HG03460 (cell line): Measurements from ENCODE around the gene SLC22A1.
"Not testable (repeated sequence)": the region's sequence is repeated elsewhere in the genome, so short reads cannot be mapped to it uniquely, and the experiment has no call there.

Source experiments
- ATAC-seq: cut with Tn5 transposase; IDR thresholded peaks from one replicate; pipeline ENCODE4 v1.9.1; 2021; ENCODE audit not compliant: unreplicated experiment

Gene SLC22A1

DNA sequence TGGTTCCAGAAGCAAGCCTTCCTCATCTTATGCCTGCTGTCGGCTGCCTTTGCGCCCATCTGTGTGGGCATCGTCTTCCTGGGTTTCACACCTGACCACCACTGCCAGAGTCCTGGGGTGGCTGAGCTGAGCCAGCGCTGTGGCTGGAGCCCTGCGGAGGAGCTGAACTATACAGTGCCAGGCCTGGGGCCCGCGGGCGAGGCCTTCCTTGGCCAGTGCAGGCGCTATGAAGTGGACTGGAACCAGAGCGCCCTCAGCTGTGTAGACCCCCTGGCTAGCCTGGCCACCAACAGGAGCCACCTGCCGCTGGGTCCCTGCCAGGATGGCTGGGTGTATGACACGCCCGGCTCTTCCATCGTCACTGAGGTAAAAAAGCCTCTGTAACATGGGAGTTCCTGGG, 366 bp downstream of the SLC22A1 start:
- no peak for ATAC-seq

DNA sequence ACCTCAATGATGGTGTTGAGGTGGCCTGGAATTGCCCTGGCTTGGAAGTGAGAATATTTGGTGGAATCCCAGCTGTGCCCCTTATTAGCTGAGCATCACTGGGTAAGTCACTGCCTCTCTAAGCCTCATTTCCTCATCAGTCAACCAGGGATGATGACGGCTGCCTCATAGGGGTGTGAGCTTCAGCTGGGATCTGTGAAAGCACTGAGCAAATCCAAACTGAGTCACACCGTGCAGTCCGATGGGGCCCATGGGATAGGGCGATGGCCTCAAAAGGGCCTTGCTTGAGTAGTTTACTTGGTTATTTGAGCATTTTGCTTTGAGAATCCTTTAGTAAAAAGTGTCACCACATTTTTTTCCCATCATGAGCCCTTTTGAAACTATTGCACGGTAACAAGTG, 1.1 kb downstream of the SLC22A1 start:
- ATAC-seq, result no peak

DNA sequence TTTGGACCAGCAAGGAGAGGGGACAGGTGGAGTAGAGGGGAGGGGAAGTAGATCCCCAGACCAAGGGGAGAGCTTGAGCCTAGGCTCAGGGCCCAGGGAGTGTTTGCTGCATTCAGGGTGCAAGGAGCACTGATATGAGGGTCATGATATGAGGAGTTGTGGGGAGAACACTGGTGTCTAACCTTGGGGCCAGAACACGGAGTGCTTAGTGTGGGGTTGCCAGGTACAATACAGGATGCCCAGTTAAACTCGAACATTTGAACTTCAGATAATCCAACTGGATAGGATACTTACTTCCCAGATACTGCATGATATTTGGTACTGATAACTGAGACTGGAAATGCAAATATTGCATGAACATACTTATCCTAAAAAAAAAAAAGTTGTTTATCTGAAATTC, 2.4 kb downstream of the SLC22A1 start:
- ATAC-seq, result no peak

DNA sequence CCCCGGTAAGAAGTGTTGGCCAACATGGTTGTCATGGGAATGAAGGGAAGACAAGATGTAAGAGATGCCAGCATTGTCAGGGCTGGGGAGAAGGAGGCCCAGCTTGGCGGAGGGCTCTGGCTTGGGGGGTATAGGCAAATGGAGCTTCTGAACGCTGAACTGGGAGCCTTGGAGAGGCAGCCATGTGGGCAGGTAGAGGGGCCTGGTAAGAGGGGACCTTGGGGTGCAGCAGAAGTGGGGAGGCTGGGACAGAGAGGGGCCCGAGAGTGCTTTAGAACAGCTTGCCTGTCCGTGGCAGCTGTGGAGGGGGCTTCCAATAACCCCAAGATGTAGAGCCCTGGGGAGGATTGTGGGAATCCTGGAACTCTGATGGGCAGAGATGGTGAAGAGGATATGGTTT, 3.0 kb downstream of the SLC22A1 start:
- no peak for ATAC-seq

DNA sequence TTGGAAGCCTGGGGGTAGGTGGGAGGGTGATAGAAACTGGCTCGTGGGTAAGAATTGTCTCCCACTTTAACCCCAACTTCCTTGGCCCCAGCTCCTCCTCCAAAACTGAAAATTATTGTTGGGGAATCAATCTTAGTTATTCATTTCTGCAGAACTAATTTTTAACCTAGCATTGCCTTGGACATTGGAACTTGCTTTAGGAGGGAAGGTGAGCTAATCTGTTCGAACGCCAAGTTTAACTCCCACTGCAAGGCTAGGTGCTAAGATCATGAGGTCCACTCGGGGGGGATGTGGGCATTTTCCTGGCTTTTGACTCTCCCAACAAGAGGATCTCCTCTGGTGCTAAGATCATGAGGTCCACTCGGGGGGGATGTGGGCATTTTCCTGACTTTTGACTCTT, 3.5 kb downstream of the SLC22A1 start:
- ATAC-seq, result not testable (repeated sequence)

DNA sequence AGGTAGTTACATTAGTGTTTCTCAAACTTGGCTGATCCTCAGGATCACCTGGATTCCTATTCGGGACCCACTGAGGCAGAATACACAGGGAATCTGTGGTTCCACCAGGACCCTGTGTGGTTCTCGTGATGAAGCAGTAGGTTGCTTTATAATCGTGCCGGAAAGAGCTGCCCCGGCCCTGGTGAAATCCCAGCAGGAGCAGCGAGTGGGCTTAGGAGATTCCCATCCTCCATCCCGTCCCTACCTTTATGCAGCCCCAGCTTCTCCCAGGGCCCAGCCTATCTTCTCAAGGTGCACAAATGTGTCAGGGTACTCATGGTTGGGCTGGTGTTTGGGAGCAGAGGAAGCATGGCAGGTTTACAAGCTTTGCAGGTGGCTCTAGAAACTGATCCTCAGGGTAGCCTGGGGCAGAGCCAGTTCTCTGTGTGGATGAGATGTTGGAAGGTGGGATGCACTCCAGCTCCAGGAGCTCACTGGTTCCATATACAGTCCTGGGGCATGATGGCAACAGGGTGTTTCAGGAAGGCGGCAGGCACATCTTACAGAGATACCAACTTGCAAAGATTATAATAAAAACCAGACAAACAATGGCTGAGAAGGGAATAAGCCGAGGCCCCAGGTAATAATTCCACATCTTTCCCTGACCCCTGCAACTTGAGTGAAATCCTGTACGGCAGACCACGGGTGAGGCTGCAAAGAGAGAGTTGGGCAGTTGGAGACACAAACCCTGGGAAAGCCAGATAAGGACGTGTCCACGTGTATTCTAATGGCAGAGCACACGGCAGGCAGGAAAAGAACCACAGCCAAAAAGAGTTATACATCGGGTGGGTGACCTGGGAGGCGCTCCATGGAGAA, 5.9 kb downstream of the SLC22A1 start:
- no peak for ATAC-seq

DNA sequence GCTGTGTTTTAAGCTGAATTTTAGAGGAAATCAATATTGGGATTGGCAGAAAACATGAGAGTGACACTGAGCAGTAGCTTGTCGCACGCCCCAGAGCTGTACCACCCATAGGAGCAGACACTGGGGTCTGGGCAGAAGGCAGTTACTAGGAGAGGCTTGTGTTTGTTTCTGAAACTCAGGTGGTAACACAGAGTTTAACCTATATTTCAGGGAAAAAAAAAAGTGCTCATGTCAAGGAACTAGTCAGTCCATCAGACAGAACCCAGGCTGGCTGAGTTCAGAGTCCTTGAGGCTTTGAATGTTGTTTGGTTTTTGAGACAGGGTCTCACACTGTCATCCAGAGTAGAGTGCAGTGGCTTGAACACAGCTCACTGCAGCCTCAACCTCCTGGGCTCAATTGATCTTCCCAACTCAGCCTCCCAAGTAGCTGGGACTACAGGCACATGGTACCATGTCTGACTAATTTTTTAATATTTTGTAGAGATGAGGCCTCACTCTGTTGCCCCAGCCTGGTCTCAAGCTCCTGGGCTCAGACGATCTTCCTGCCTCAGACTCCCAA, 6.6 kb downstream of the SLC22A1 start:
- no peak for ATAC-seq

DNA sequence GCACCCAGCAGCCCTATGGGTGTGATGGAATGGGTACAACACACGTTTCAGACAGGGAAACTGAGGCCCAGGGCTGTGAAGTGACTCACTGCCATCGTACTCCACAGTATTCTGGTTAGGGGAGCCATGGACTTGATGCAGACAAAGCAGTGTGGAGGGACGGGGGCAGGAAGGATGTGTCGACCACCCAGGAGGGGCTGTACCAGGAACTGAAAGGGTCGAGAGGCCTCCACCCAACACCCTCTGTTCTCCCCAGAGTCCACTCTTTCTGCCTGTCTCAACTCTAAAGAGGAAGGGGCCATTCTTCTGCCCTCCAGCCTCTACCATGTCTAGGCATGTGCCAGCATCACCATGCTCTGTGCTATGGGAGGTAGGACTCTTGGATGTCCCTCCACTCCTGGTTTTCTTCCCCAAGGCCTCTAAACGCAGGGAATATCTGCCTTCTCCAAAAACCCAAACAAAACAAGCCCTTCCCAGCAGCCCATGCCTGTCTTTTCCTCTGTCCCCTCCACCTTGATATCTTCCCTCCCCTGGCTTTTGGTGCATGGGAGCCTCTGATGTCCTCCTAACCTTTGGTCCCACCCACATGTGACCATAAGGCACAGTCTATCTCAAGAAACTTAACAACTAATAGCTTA, 7.4 kb downstream of the SLC22A1 start:
- no peak for ATAC-seq

DNA sequence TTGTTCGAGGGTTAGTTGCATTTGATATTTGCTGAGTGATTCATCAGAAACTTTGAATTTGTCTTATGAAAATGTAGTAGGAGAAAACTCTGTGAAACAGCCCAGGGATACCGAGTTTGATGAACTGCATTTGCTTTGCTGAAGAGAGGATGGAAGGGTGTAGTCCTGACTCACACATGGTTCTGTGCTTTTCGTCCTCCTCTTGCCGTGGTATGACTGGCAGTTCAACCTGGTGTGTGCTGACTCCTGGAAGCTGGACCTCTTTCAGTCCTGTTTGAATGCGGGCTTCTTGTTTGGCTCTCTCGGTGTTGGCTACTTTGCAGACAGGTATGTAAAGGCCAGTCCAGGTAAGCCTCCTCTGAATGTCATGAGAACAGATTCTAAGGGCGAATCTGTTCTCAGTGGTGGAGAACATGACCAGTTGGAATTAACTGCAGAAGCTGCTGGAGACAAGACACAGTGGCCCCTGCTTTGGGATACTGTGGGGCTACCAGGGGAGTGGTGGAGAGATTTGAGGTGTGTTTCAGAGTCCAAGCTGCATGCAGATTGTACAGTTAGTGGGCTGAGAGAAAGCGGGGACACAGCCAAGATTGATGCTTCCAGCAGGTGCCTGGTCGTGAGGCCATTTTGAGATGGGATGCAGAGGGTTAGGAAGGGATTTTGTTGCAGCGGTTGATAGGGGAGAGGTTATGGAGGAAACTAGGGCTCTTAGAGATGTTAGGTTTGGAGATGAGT, 8.4 kb downstream of the SLC22A1 start:
- ATAC-seq, result no peak

DNA sequence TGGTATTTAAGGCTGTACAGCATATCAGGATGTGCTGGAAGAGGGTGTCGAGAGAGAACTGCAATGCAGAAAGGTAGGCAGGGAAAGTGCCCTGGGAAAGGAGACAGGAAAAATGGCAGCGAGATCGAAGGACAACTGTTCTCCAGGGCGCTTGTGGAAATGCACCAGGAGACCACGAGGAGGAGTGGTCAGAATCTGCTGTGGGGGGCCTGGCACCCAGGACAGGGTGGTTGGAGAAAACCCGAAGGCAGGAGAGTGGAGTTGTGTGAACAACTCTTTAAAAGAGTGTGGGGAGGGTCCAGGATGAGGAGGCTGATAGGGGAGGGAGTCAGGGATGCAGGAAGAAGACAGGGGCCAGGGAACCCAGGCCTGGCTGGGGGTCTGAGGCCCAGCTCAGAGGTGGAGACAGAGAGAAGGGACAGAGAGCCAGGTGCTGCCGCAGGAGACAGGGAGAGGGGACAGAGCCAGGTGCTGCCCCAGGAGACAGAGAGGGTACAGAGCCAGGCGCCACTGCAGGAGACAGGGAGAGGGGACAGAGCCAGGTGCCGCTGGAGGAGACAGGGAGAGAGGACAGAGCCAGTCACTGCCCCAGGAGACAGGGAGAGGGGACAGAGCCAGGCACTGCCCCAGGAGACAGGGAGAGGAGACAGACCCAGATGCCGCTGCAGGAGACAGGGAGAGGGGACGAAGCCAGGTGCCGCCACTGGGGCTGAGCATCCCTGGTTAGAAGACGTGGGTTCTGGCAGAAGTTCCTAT, 9.3 kb downstream of the SLC22A1 start:
- ATAC-seq, result no peak

DNA sequence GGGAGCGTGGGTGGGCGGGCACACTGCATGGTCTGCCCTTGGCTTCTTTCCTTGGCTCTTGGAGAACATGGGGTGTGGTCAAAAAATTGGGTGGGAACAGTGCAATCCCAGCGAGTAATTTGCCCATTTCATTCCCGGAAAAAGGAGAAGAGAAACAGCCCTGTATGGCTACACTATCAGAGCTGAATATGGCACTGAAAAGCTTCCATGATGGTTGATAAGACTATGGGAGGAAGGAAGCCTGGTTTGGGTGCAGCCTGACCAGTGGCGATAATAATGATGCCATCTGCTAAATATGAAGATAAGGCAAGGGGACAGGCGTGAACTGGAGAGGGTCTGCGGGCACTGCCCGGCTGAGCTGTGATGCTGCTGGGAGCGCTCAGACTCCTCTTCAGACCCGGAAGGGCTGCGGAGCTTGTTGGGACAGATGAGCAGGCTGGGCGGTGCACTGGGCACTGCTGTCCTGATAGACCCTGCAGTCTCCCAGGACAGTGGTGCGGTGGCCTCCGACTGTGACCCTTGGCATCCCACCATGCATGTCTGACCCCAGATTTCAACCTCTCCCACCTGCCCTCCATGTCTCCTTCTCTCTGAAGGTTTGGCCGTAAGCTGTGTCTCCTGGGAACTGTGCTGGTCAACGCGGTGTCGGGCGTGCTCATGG, 10.2 kb downstream of the SLC22A1 start:
- no peak for ATAC-seq

DNA sequence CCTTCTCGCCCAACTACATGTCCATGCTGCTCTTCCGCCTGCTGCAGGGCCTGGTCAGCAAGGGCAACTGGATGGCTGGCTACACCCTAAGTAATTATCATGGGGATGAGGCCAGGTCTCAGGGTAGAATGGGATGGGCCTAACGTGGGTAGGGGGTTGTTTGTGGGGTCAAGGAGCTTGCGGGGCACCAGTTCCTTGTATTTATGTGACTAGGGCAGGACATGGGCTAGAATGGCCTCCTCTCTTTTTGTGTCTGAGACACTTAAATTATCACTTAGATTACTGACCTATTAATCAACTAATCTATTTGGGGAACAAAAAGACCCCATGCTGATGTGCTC, 10.7 kb downstream of the SLC22A1 start:
- no peak for ATAC-seq

DNA sequence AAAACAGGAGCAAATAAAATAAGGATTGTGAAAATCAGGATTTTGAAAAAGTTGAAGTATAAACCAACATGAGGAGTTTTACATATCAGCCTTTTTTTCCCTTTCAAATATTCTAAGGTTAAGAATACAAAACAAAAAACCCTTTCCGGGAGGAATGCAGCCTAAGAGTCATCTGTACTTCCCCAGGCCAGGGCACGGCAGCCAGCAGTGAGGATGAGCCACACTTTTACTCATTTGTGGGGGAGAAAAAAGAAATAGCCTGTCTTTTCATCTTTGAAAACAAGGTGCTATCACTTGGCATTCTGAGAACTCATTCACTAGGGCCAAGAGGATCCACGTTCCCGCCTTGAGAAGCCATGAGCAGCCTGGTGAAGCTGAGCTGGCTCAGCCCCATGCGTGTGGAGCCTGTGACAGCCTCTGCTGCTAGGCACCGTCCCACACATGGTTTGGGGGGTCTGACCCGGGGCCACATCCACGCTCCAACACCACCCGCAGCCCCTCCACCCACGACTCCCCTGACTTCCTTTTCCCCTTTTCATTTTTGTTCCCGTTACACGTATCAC, 11.2 kb downstream of the SLC22A1 start:
- no peak for ATAC-seq

DNA sequence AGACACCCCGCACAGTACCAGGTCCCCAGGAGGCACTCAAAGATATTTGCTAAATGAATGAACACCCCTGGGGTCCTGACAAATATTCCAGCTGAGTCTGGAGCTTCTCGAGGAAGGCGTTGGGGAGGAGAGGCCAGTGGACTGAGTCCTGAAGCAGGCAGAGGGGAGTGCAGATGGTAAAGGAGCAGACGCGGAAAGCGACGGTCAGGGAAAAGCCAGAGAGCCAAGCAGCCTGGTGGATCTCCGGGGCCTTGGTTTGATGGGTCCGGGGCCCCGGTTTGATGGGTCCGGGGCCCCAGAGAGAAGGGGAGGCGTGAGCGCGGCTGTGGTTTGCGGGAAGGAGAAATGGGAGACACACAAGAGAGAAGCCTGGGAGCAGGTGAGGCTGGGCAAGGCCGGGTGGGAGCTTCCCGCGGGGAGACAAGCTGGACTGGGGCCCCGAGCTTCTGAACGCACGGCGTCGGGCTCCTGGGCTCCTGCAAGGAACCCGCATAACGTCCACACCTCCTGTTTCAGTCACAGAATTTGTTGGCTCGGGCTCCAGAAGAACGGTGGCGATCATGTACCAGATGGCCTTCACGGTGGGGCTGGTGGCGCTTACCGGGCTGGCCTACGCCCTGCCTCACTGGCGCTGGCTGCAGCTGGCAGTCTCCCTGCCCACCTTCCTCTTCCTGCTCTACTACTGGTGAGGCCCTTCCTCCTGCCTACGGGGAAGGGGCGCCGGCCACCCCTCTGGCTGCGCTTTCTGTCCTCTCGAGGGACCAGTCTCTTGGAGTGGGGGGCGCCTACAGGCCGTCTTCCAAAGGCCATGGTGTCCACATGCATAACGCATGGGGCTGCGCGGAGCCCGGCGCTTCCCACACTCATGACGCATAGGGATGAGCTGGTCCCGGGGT, 12.1 kb downstream of the SLC22A1 start:
- no peak for ATAC-seq

DNA sequence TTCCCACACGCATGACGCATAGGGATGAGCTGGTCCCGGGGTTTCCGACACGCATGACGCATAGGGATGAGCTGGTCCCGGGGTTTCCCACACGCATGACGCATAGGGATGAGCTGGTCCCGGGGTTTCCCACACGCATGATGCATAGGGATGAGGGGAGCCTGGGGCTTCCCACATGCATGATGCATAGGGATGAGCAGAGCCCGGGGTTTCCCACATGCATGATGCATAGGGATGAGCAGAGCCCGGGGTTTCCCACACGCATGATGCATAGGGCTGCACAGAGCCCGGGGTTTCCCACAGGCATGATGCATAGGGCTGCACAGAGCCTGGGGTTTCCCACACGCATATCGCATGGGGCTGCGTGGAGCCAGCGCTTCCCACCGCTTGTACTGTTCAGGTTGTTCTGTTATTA, 12.7 kb downstream of the SLC22A1 start:
- not testable (repeated sequence) for ATAC-seq

DNA sequence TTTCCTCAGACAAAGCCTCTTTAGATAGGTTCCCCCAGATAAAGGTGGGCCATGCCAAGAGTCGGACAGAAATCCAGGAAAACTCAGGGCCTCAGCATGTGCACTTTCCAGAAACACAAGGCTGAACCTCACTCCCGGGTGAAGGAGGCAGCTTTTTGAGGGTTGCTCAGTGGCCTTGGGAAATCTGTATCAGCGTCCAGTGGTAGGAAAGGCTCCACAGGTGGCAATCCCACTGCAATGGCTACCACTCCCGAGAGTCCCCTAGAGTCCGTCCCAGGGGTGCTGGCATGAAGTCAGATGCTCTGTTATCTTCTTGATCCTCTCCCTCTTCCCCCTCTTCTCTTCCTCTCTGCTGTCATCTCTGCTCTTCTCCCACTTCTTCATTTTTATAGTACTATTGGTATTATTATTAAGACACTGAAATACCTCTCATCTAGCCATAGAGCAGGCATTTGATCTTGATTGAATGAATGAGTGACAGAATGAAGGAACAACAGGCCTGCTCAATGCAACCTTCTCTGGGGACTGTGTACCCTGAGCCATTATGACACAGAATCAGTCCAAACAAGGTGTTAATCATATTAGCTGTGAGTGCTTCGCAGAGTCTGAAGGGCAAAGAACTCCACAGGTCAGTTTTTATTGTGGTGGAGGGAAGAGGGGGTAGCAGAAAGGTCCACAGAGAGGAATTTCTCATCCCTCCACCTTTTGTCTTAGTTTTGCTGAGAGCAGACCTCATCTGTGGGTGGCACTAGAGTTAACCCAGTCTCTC, 13.3 kb downstream of the SLC22A1 start:
- ATAC-seq, result no peak

DNA sequence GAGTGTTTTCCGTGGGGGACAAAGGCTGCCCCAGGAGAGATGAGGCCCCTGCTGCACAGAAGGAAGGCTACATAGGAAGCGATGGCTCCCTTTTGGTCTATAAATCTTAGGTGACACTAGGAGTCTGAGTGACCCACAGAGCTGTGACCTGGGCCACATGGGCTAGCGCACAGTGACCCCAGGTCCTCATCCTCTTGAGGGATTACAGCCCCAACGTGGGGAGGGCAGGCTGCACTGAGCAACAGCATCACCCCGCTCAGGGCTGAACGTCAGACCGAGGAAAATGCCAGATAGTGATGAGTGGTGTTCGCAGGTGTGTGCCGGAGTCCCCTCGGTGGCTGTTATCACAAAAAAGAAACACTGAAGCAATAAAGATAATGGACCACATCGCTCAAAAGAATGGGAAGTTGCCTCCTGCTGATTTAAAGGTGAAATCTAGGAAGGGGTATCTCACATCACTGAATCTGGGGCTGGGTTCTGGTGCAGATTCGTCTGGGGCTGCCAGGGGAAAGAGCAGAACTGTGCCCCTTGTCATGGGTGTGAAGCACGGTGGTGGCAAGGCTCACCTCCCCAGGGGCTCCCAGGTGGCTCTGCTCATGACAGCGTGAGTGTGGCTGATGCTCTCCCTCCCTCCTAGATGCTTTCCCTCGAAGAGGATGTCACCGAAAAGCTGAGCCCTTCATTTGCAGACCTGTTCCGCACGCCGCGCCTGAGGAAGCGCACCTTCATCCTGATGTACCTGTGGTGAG, 14.5 kb downstream of the SLC22A1 start:
- no peak for ATAC-seq
